Measurements from ENCODE around the gene TMEM107.

TMEM107 gene

GRCh38 chr17:8122924-8123694 lies 53.1 kb downstream of the TMEM107 start:
- CTCF ChIA-PET: interaction anchor here (1.0 to 3.9 kb wide), 11 partner anchors 10 to 253 kb away, joined by 3 to 41 read pairs (median 5); partner anchors contain the start of gene VAMP2
- peak overlapping the region; percentile 77 for H3K4me3 ChIP-seq (ENCODE audit: low read depth, low read length)
- POLR2A ChIA-PET: no interaction called here
- TF ChIP-seq CTCF (IDR thresholded peaks at IDR 0.05; ENCODE audit: insufficient read depth, low read length, missing control alignments): no peak
- no peak for DNase-seq (ENCODE audit: low read depth, low spot score)
